GM21717 (cell line): Measurements from ENCODE around the gene CELSR2.
A peak's percentile ranks its signal among the peaks of the same experiment; 100 is the strongest.

ENCODE experiments used
- ATAC-seq: cut with Tn5 transposase; IDR thresholded peaks from one replicate; pipeline ENCODE4 v1.9.1; 2021; ENCODE audit warnings: mild to moderate bottlenecking, moderate library complexity; ENCODE audit not compliant: unreplicated experiment

CELSR2 gene

DNA sequence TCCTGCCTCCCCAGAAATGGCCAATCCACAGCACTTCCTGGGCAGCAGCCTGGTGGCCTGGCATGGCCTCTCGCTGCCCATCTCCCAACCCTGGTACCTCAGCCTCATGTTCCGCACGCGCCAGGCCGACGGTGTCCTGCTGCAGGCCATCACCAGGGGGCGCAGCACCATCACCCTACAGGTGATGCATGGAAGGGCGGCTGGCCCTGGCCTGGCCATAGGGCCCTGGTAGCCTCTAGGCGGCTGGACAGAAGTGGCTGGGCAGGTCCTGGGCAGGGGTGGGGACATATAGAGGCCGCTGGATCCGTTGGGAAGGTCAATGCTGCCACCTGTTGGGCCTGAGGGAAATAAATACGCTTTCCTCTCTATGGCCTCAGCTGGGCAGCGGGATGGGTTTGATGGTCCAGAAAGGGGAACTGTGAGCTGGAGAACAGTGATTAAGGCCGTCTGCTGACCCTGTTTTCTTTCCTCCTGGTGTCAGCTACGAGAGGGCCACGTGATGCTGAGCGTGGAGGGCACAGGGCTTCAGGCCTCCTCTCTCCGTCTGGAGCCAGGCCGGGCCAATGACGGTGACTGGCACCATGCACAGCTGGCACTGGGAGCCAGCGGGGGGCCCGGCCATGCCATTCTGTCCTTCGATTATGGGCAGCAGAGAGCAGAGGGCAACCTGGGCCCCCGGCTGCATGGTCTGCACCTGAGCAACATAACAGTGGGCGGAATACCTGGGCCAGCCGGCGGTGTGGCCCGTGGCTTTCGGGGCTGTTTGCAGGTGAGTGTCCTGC, 14.4 kb downstream of the CELSR2 start:
- ATAC-seq = peak; percentile 72

DNA sequence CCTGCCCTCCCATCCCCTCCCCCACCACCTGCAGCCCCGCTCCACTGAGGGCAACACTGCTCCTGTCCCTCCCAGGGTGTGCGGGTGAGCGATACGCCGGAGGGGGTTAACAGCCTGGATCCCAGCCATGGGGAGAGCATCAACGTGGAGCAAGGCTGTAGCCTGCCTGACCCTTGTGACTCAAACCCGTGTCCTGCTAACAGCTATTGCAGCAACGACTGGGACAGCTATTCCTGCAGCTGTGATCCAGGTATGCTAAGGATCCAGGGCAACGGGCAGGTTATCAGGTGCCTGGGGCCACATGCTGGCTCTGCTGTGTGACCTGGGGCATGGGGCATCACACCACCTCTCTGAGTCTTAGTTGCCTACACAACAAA, 15.0 kb downstream of the CELSR2 start:
- no peak for ATAC-seq

DNA sequence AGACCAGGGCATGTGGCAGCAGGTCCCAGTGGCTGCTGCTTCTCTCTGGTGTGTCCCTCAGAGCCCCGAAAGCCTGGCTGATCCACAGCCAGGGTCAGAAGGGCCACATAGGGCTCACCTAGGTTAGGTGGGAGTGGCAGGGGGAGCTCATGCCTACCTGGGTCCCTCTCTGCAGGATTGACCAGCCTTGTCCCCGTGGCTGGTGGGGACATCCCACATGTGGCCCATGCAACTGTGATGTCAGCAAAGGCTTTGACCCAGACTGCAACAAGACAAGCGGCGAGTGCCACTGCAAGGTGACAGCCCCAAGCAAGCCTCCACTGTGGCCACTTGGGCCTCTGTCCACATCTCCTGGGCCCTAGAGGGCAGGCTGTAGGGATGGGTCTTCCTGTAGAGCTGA, 15.7 kb downstream of the CELSR2 start:
- ATAC-seq = no peak

DNA sequence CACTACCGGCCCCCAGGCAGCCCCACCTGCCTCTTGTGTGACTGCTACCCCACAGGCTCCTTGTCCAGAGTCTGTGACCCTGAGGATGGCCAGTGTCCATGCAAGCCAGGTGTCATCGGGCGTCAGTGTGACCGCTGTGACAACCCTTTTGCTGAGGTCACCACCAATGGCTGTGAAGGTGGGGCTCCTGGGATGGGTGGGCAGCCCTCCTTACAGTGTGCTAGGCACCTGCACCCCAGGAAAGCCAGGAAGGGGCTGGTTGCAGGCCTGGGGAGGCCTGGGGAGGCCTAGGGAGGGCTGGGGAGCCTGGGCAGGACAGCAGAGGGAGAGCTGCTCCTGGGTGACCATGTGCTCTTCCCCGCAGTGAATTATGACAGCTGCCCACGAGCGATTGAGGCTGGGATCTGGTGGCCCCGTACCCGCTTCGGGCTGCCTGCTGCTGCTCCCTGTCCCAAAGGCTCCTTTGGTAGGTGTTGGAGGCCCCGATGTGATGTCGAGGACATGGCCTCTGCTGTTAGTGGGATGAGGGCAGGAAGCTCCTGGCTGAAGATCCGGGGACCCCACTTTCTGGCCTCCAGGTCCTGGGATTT, 16.5 kb downstream of the CELSR2 start:
- ATAC-seq = no peak

DNA sequence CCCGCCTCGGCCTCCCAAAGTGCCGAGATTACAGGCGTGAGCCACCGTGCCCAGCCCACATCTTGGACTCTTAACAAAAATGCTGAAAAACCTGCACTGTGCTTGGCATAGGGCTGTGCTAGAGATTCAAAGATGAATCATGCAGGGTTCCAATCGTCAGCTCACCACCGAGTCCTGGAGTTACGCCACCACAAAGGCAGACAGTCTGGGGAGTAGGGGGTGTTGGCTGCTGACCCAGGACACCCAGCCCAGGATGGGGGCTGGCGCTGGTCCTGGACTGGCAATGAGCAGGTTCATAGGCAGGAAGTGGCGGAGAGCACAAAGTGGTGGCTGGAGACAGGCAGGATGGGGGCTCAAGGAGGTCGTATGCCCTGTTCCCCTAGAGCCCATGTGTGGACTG, 17.6 kb downstream of the CELSR2 start:
- no peak for ATAC-seq

DNA sequence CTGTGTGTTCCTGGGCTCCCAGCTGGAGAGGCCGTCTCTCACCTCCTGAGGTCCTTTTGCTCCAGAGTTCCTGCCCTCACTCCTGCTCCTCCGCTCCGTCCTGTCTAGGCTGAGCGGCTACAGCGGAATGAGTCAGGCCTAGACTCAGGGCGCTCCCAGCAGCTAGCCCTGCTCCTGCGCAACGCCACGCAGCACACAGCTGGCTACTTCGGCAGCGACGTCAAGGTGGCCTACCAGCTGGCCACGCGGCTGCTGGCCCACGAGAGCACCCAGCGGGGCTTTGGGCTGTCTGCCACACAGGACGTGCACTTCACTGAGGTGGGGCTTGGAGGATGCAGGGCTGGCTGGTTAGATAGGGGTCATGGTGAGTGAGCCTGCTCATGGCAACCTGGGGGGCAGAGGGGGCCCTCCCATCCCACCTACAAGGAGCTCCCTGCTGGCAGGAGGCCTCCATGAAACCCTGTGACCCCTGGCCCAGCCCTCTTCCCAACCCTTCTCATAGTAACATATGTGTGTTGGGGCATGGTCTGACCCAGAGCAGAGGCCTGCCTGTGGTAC, 18.5 kb downstream of the CELSR2 start:
- no peak for ATAC-seq

DNA sequence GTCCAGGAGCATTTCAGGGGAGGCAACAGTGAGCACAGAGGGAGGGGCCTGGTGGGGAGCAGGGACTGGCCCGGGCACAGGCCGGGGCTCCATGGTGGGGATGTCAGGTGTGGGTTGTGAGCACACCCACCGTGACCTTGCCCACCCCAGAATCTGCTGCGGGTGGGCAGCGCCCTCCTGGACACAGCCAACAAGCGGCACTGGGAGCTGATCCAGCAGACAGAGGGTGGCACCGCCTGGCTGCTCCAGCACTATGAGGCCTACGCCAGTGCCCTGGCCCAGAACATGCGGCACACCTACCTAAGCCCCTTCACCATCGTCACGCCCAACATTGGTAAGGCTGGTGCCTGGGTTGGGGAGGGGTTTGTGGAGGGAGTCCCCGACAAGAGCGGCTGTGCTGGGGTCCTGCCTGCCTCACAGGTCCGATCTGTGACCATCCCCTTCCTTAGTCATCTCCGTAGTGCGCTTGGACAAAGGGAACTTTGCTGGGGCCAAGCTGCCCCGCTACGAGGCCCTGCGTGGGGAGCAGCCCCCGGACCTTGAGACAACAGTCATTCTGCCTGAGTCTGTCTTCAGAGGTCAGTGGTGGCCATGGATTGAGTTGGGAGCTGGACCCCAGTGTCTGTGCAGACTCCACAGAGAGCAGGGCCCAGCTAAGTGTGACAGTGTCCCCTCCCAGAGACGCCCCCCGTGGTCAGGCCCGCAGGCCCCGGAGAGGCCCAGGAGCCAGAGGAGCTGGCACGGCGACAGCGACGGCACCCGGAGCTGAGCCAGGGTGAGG, 19.3 kb downstream of the CELSR2 start:
- no peak for ATAC-seq

DNA sequence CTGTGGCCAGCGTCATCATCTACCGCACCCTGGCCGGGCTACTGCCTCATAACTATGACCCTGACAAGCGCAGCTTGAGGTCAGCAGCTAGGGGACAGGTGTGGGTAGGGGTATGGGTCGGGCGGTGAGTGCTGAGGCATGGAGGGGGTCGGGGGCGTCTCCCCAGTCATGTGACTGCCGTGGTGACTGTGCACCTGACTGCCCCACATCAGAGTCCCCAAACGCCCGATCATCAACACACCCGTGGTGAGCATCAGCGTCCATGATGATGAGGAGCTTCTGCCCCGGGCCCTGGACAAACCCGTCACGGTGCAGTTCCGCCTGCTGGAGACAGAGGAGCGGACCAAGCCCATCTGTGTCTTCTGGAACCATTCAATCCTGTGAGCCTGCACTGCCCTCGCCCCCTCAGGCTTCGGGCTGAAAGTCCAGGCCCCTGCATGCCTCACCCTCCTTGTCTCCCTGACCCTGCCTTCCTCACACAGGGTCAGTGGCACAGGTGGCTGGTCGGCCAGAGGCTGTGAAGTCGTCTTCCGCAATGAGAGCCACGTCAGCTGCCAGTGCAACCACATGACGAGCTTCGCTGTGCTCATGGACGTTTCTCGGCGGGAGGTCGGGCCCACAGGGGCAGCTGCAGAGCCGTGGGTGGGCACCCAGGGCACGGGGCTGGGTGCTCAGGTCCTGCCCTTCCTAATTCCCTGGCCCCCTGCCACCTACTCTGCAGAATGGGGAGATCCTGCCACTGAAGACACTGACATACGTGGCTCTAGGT, 20.1 kb downstream of the CELSR2 start:
- no peak for ATAC-seq

DNA sequence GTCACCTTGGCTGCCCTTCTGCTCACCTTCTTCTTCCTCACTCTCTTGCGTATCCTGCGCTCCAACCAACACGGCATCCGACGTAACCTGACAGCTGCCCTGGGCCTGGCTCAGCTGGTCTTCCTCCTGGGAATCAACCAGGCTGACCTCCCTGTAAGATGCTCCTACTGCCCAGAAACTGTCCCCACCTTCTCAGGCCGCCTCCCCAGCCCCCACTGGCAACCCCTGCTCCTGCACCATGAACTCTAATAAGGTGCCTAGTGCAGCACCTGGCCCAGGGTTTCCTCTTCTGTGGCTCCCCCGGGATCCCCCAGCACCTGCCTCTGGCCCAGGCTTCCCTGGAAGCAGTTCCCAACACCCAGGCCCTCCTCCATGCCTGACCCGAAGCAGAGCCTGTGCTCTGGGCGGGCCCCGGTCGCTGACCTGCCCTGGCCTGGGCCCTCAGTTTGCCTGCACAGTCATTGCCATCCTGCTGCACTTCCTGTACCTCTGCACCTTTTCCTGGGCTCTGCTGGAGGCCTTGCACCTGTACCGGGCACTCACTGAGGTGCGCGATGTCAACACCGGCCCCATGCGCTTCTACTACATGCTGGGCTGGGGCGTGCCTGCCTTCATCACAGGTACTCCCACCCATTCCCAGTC, 20.8 kb downstream of the CELSR2 start:
- no peak for ATAC-seq

DNA sequence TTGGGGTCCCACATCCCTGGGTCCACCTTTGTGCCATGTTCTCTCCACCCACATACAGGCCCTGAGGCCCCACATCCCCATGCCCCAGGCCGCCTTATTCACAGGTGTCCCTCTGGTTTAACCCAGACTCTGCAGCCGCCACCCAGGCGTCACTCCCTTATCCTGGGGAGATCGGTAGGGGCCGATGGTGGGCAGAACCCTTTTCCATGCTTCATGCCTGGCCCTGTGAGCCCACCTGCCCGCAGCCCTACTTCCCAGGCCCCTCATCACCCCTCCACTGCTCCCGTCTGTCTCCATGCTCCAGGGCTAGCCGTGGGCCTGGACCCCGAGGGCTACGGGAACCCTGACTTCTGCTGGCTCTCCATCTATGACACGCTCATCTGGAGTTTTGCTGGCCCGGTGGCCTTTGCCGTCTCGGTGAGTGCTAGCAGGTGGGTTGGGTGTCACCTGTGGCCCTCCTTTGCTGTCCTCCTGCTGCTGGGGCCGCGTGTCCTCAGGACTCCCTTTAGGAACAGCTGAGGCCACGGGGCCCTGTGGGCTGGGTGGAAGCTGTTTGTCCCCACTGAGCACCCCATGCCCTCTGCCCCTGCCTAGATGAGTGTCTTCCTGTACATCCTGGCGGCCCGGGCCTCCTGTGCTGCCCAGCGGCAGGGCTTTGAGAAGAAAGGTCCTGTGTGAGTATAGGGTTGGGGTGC, 21.4 kb downstream of the CELSR2 start:
- ATAC-seq = no peak

DNA sequence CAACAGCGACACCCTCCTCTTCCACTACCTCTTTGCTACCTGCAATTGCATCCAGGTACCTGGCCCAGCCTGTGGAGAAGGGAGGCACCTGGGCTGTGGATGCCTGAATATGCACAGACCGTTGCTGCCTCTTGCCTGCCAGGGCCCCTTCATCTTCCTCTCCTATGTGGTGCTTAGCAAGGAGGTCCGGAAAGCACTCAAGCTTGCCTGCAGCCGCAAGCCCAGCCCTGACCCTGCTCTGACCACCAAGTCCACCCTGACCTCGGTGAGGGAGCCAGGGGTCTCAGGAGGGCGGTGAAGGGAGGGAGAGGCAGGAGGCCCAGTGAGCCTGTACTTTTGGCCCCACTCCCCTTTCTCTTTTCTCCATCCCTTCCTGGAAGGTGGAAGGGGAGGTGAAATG, 22.1 kb downstream of the CELSR2 start:
- no peak for ATAC-seq

DNA sequence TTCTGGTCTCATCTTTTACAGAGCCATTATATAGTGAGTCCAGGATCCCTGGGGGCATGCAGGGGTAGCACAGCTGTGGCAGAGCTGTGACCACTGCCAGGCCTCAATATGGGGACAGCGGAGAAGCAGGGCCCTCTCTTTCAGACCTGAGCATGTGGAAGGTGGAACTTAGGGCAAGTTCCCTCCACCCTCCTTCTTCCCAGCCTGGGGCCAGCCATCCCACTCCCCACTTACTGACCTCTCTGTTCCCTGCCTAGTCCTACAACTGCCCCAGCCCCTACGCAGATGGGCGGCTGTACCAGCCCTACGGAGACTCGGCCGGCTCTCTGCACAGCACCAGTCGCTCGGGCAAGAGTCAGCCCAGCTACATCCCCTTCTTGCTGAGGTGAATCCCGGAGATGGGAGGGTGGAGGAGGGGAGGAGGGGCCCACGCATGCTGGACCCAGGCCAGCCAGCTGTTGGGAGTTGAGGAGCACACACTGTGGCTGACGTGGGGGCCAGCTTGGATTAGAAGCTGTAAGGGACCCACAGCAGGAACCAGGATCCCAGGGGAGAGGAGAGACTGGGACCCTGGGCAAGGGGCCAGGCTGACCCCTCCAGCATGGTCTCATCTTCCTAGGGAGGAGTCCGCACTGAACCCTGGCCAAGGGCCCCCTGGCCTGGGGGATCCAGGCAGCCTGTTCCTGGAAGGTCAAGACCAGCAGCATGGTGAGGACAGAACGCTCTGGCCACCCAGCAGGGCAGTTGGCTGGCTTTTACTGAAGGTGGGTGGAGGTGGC, 22.9 kb downstream of the CELSR2 start:
- ATAC-seq = no peak

DNA sequence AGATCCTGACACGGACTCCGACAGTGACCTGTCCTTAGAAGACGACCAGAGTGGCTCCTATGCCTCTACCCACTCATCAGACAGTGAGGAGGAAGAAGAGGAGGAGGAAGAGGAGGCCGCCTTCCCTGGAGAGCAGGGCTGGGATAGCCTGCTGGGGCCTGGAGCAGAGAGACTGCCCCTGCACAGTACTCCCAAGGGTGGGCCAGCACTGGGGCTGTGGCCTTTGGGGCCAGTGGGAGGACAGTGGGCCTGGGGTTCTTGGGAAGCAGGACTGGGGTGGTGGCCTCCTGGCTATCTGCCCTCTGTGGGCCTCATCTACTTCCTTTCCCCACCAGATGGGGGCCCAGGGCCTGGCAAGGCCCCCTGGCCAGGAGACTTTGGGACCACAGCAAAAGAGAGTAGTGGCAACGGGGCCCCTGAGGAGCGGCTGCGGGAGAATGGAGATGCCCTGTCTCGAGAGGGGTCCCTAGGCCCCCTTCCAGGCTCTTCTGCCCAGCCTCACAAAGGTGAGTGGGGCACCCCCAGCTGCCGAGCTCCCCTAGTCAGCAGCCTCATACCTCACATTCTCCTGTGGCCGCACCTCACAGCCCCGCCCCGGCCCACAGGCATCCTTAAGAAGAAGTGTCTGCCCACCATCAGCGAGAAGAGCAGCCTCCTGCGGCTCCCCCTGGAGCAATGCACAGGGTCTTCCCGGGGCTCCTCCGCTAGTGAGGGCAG, 23.6 kb downstream of the CELSR2 start:
- no peak for ATAC-seq

DNA sequence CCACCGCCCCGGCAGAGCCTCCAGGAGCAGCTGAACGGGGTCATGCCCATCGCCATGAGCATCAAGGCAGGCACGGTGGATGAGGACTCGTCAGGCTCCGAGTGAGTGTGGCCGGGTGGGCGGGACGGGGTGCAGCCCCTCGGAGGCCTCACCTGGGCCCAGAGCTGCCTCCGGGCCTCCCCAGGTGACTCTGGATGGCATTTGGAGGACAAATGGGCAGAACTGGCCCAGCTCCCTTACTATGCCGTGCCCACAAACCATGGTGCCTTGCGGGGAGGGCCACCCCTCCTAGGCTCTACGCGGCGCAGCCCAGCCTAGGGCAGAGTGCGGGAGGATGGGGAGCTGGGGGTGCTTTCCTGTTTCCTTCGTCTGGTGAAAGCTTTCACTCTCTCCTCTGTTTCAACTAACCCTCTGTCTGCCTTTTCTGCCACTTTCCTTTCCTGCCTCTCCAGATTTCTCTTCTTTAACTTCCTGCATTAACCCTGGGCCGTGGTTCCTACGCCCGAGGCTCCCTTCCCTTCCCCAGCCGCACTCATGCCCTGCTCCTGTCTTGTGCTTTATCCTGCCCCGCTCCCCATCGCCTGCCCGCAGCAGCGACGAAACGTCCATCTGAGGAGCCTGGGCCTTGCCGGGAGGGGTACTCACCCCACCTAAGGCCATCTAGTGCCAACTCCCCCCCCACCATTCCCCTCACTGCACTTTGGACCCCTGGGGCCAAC, 24.4 kb downstream of the CELSR2 start:
- no peak for ATAC-seq

DNA sequence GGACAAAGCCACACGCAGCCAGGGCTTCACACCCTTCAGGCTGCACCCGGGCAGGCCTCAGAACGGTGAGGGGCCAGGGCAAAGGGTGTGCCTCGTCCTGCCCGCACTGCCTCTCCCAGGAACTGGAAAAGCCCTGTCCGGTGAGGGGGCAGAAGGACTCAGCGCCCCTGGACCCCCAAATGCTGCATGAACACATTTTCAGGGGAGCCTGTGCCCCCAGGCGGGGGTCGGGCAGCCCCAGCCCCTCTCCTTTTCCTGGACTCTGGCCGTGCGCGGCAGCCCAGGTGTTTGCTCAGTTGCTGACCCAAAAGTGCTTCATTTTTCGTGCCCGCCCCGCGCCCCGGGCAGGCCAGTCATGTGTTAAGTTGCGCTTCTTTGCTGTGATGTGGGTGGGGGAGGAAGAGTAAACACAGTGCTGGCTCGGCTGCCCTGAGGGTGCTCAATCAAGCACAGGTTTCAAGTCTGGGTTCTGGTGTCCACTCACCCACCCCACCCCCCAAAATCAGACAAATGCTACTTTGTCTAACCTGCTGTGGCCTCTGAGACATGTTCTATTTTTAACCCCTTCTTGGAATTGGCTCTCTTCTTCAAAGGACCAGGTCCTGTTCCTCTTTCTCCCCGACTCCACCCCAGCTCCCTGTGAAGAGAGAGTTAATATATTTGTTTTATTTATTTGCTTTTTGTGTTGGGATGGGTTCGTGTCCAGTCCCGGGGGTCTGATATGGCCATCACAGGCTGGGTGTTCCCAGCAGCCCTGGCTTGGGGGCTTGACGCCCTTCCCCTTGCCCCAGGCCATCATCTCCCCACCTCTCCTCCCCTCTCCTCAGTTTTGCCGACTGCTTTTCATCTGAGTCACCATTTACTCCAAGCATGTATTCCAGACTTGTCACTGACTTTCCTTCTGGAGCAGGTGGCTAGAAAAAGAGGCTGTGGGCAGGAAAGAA, 25.5 kb downstream of the CELSR2 start:
- ATAC-seq = no peak

DNA sequence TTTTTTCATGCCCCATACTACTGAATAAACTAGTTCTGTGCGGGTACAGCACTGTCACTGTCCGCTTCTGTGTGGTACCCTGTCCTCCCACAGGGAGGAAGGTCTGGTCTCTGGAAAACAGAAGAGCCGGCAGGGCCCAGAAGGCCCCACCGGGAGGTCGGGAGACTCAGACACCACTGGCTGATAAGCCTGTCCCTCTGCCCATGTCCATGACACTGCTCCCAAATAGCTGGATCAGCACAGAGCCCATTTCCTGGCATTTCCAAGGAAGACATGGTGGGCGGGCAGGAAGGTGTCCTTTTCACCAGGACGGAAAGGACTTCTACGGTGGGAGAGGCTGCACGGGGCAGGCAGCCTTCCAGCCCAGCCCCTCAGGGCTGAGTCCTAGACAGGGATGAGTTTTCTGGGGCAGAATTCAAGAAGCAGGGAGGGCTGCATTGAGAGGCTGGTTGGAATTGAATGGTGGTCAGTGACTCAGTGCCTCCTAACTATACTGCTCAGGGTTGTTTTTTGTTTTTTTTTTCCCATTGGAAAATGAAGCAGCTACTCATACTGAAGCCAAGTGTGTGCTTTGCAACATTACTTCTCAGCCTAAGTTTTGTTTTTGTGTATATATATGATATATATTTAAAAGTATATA, 26.5 kb downstream of the CELSR2 start:
- no peak for ATAC-seq
